Thyroid gland (tissue), 4 donors: ENCODE data around the gene DGKD. TPM values are rescaled to one million over a fixed set of nuclear protein-coding genes. Genes with fewer than 3 reads are reported as not detected.

Experiments
- DNase-seq, 2 donors: peaks; one replicate each; pipeline ENCODE4 v3.0.0-alpha.2; 2019
- H3K27ac ChIP-seq, 3 donors: fragments of 200-600 bp; sonication (generic); 1 replicate in 2 of 3; 2 replicates in 1 of 3; pipeline ENCODE4 v1.5.1; 2016 to 2019; ENCODE audit warnings: mild to moderate bottlenecking in 1 of 3, moderate library complexity in 1 of 3
- H3K27me3 ChIP-seq: fragments of 200-600 bp; sonication (generic); one replicate; pipeline ENCODE4 v1.5.1; 2019
- H3K36me3 ChIP-seq, 2 donors: fragments of 200-600 bp; sonication (generic); one replicate each; pipeline ENCODE4 v1.5.1; 2016 to 2019
- H3K4me1 ChIP-seq, 2 donors: fragments of 200-600 bp; sonication (generic); one replicate each; pipeline ENCODE4 v1.5.1; 2017 to 2019
- H3K4me3 ChIP-seq, 3 donors: fragments of 200-600 bp; sonication (generic); replicated peaks in 1 of 3; 1 replicate in 2 of 3; 2 replicates in 1 of 3; pipeline ENCODE4 v1.5.1; 2016; ENCODE audit warnings: mild to moderate bottlenecking in 1 of 3
- H3K9me3 ChIP-seq: fragments of 200-600 bp; sonication (generic); one replicate; pipeline ENCODE4 v1.5.1; 2017
- CTCF ChIP-seq, 6 experiments: fragments of 200-600 bp in 3 of 6; fragments of 450-650 bp in 3 of 6; sonication (generic) in 3 of 6; IDR thresholded peaks; one replicate each; pipeline ENCODE4 v1.5.1; 2016 to 2019; ENCODE audit warnings: antibody characterized with exemption in 6 of 6, mild to moderate bottlenecking in 2 of 6, inconsistent platforms in 1 of 6, moderate library complexity in 1 of 6
- POLR2A ChIP-seq, 2 donors: fragments of 450-650 bp; IDR thresholded peaks; one replicate each; pipeline ENCODE4 v1.6.1; 2017; ENCODE audit warnings: antibody characterized with exemption in 2 of 2, mild to moderate bottlenecking in 2 of 2, moderate library complexity in 1 of 2
- WGBS, 2 donors: methylation state at CpG; one replicate each; pipeline ENCODE4 v1.1.5; 2017; 5-methylcytosine and 5-hydroxymethylcytosine counted together
- intact Hi-C: fragments of 100-400 bp; cut with DNase I; formaldehyde crosslinking; loops from one replicate; pipeline ENCODE4 v1.15.1; 2023
- total RNA-seq, 4 donors: library from RNA; depleted of rRNA; stranded (reverse); fragments of >200 nt; gene quantifications; one replicate each; pipeline ENCODE4 v1.2.3, GENCODE V29; 2016

The DGKD gene
- total RNA-seq, 4 donors from 2014 or later: 22.3 to 71.7 (median 27.3) TPM

GRCh38 chr2:233486778-233487552, 132.7 kb downstream of the DGKD start:
- peaks cover 46 to 64% of the 10 kb centered on the region in 2 donors for H3K36me3 ChIP-seq
- H3K4me3 ChIP-seq: no peak overlapping the region
- intact Hi-C loops: no loop called here
- DNase-seq: no peak
- peak overlapping the region; percentile 34 to 75 (median 72) for H3K27ac ChIP-seq
- H3K27me3 ChIP-seq: no peaks in the 10 kb centered on the region
- H3K9me3 ChIP-seq: no peaks in the 10 kb centered on the region
- TF ChIP-seq POLR2A (IDR thresholded peaks at IDR 0.05): no peak
- no peak for TF ChIP-seq CTCF (IDR thresholded peaks at IDR 0.05)
- 56 to 71% methylated on average over 4 of the region's 4 CpGs for WGBS, 2 donors
- H3K4me1 ChIP-seq: peaks cover 12 to 13% of the 10 kb centered on the region in 2 donors

- Histone ChIP-seq H3K4me3 (no peak overlapping the region), H3K9me3 (no peaks in the 10 kb centered on the region), H3K27ac (peak overlapping the region in 1 of 3 donors; percentile 75), H3K27me3 (no peaks in the 10 kb centered on the region), H3K4me1 (peaks cover 12 to 13% of the 10 kb centered on the region in 2 donors), H3K36me3 (peaks cover 45 to 61% of the 10 kb centered on the region in 2 donors)
- WGBS, 2 donors: 84 to 87% methylated on average over 9 of the region's 9 CpGs
- DNase-seq: no peak
- intact Hi-C loops: no loop called here
- TF ChIP-seq POLR2A (IDR thresholded peaks at IDR 0.05) (no peak), CTCF (IDR thresholded peaks at IDR 0.05) (no peak)
These were observed 133.6 kb downstream of the DGKD start for GRCh38 chr2:233487748-233488345.

GRCh38 chr2:233489143-233489542, 134.8 kb downstream of the DGKD start:
- H3K4me1 ChIP-seq: peaks cover 12 to 13% of the 10 kb centered on the region in 2 donors
- H3K27ac ChIP-seq: no peak overlapping the region
- DNase-seq: no peak
- intact Hi-C loops: no loop called here
- H3K27me3 ChIP-seq: no peaks in the 10 kb centered on the region
- TF ChIP-seq CTCF (IDR thresholded peaks at IDR 0.05) (no peak), POLR2A (IDR thresholded peaks at IDR 0.05) (no peak)
- no peaks in the 10 kb centered on the region for H3K9me3 ChIP-seq
- 82 to 88% methylated on average over 10 of the region's 10 CpGs for WGBS, 2 donors
- peaks cover 40 to 48% of the 10 kb centered on the region in 2 donors for H3K36me3 ChIP-seq
- no peak overlapping the region for H3K4me3 ChIP-seq

GRCh38 chr2:233489666-233490065, 135.4 kb downstream of the DGKD start:
- intact Hi-C loops: no loop called here
- Histone ChIP-seq H3K4me1 (peaks cover 12 to 13% of the 10 kb centered on the region in 2 donors), H3K27ac (no peak overlapping the region), H3K9me3 (no peaks in the 10 kb centered on the region), H3K4me3 (no peak overlapping the region), H3K27me3 (no peaks in the 10 kb centered on the region), H3K36me3 (peaks cover 39 to 43% of the 10 kb centered on the region in 2 donors)
- no peak for DNase-seq
- 95 to 98% methylated on average over 6 of the region's 6 CpGs for WGBS, 2 donors
- no peak for TF ChIP-seq CTCF (IDR thresholded peaks at IDR 0.05)
- TF ChIP-seq POLR2A (IDR thresholded peaks at IDR 0.05): no peak

GRCh38 chr2:233490831-233491230, 136.5 kb downstream of the DGKD start:
- Histone ChIP-seq H3K27me3 (no peaks in the 10 kb centered on the region), H3K4me1 (peaks cover 12 to 13% of the 10 kb centered on the region in 2 donors), H3K27ac (no peak overlapping the region), H3K4me3 (no peak overlapping the region), H3K9me3 (no peaks in the 10 kb centered on the region), H3K36me3 (peaks cover 29 to 36% of the 10 kb centered on the region in 2 donors)
- no peak for DNase-seq
- 96 to 98% methylated on average over 7 of the region's 7 CpGs for WGBS, 2 donors
- no peak for TF ChIP-seq POLR2A (IDR thresholded peaks at IDR 0.05)
- no peak for TF ChIP-seq CTCF (IDR thresholded peaks at IDR 0.05)
- intact Hi-C loops: no loop called here
